ENCODE results near the gene C2CD4A. TPM values are rescaled to one million over a fixed set of nuclear protein-coding genes. Genes with fewer than 3 reads are reported as not detected.

The C2CD4A gene
- polyA plus RNA-seq (2013) = not detected

GRCh38 chr15:62066663-62067447, at the start of gene C2CD4A:
TSS of gene C2CD4A (plus strand) at chr15:62066977. CDS start at chr15:62067614, 637 bp downstream.
- H3K27me3 ChIP-seq (replicated peaks in 2 of 5; ENCODE audit: control insufficient read depth in 4 of 5, insufficient read depth in 5 of 5, low read length in 4 of 5) = peaks cover 10 to 50% (median 19%) of the 10 kb centered on the region in 5 experiments
- H3K9me3 ChIP-seq (ENCODE audit: control extremely low read depth in 1 of 5, control insufficient read depth in 4 of 5, insufficient read depth in 2 of 5, low read depth in 1 of 5, low read length in 4 of 5) = no peaks in the 10 kb centered on the region
- DNase-seq = peak; percentile 56 to 79 (median 65)
- CTCF ChIA-PET = interaction anchor here (0.6 to 2.0 kb wide), 5 partner anchors 10 to 194 kb away, joined by 3 to 4 read pairs (median 3); no protein-coding TSS in a partner anchor
- no peak within 1 kb of the TSS for H3K27ac ChIP-seq (ENCODE audit: insufficient read depth in 1 of 2, low read depth in 1 of 2, low read length in 2 of 2, poor library complexity in 1 of 2, severe bottlenecking in 2 of 2)
- H3K4me1 ChIP-seq (ENCODE audit: control extremely low read depth in 1 of 4, control insufficient read depth in 4 of 4, insufficient read depth in 4 of 4, low read length in 3 of 4) = peaks cover 6 to 27% (median 19%) of the 10 kb centered on the region in 4 experiments
- 5% methylated on average over 29 of the region's 33 CpGs for WGBS (ENCODE audit: insufficient coverage)
- no peaks in the 10 kb centered on the region for H3K36me3 ChIP-seq (ENCODE audit: control insufficient read depth in 4 of 4, insufficient read depth in 4 of 4, low read length in 3 of 4)
- POLR2A ChIA-PET = interaction anchor here (0.7 to 1.1 kb wide), 2 partner anchors 156 to 197 kb away, joined by 3 read pairs; no protein-coding TSS in a partner anchor
- H3K4me3 ChIP-seq (ENCODE audit: control insufficient read depth in 1 of 7, extremely low read depth in 1 of 7, insufficient read depth in 4 of 7, low read depth in 2 of 7, low read length in 6 of 7) = peak within 1 kb of the TSS in 6 of 7 experiments; percentile 42 to 73 (median 54)

- H3K4me3 ChIP-seq (ENCODE audit: control insufficient read depth in 1 of 7, extremely low read depth in 1 of 7, insufficient read depth in 4 of 7, low read depth in 2 of 7, low read length in 6 of 7) = no peak overlapping the region
- no peaks in the 10 kb centered on the region for H3K4me1 ChIP-seq (ENCODE audit: control extremely low read depth in 1 of 4, control insufficient read depth in 4 of 4, insufficient read depth in 4 of 4, low read length in 3 of 4)
- DNase-seq = no peak
- ChIA-PET CTCF (interaction anchor here (1.0 to 1.5 kb wide), 2 partner anchors 40 to 79 kb away, joined by 3 to 4 read pairs; partner anchors contain the start of gene VPS13C), POLR2A (no interaction called here)
- H3K27me3 ChIP-seq (replicated peaks in 2 of 5; ENCODE audit: control insufficient read depth in 4 of 5, insufficient read depth in 5 of 5, low read length in 4 of 5) = no peaks in the 10 kb centered on the region
- H3K9me3 ChIP-seq (ENCODE audit: control extremely low read depth in 1 of 5, control insufficient read depth in 4 of 5, insufficient read depth in 2 of 5, low read depth in 1 of 5, low read length in 4 of 5) = peaks cover 0 to 6% (median 0%) of the 10 kb centered on the region in 5 experiments
- H3K27ac ChIP-seq (ENCODE audit: insufficient read depth in 1 of 2, low read depth in 1 of 2, low read length in 2 of 2, poor library complexity in 1 of 2, severe bottlenecking in 2 of 2) = no peak overlapping the region
- WGBS (ENCODE audit: insufficient coverage) = 100% methylated on average over 3 of the region's 3 CpGs
- H3K36me3 ChIP-seq (ENCODE audit: control insufficient read depth in 4 of 4, insufficient read depth in 4 of 4, low read length in 3 of 4) = peaks cover 4 to 28% (median 16%) of the 10 kb centered on the region in 4 experiments
These were observed 46.1 kb upstream of the C2CD4A start for GRCh38 chr15:62020576-62021160.

- H3K4me3 ChIP-seq (ENCODE audit: control insufficient read depth in 1 of 7, extremely low read depth in 1 of 7, insufficient read depth in 4 of 7, low read depth in 2 of 7, low read length in 6 of 7) = no peak overlapping the region
- H3K27me3 ChIP-seq (replicated peaks in 2 of 5; ENCODE audit: control insufficient read depth in 4 of 5, insufficient read depth in 5 of 5, low read length in 4 of 5) = no peaks in the 10 kb centered on the region
- DNase-seq = peak in 2 of 3 donors; percentile 3
- H3K36me3 ChIP-seq (ENCODE audit: control insufficient read depth in 4 of 4, insufficient read depth in 4 of 4, low read length in 3 of 4) = peaks cover 4 to 28% (median 16%) of the 10 kb centered on the region in 4 experiments
- ChIA-PET CTCF (interaction anchor here (0.7 kb wide), 1 partner anchor 40 kb away, joined by 3 read pairs; no protein-coding TSS in a partner anchor), POLR2A (no interaction called here)
- H3K4me1 ChIP-seq (ENCODE audit: control extremely low read depth in 1 of 4, control insufficient read depth in 4 of 4, insufficient read depth in 4 of 4, low read length in 3 of 4) = no peaks in the 10 kb centered on the region
- no CpG with 5 or more reads among the region's 3 CpGs for WGBS (ENCODE audit: insufficient coverage)
- no peak overlapping the region for H3K27ac ChIP-seq (ENCODE audit: insufficient read depth in 1 of 2, low read depth in 1 of 2, low read length in 2 of 2, poor library complexity in 1 of 2, severe bottlenecking in 2 of 2)
- peaks cover 0 to 6% (median 0%) of the 10 kb centered on the region in 5 experiments for H3K9me3 ChIP-seq (ENCODE audit: control extremely low read depth in 1 of 5, control insufficient read depth in 4 of 5, insufficient read depth in 2 of 5, low read depth in 1 of 5, low read length in 4 of 5)
These were observed 44.7 kb upstream of the C2CD4A start for GRCh38 chr15:62021991-62022600.

- 50% methylated on average over 2 of the region's 2 CpGs for WGBS (ENCODE audit: insufficient coverage)
- ChIA-PET POLR2A (no interaction called here), CTCF (interaction anchor here (0.9 to 1.9 kb wide), 3 partner anchors 26 to 43 kb away, joined by 3 to 4 read pairs (median 3); no protein-coding TSS in a partner anchor)
- H3K4me1 ChIP-seq (ENCODE audit: control extremely low read depth in 1 of 4, control insufficient read depth in 4 of 4, insufficient read depth in 4 of 4, low read length in 3 of 4) = no peaks in the 10 kb centered on the region
- H3K9me3 ChIP-seq (ENCODE audit: control extremely low read depth in 1 of 5, control insufficient read depth in 4 of 5, insufficient read depth in 2 of 5, low read depth in 1 of 5, low read length in 4 of 5) = no peaks in the 10 kb centered on the region
- no peak overlapping the region for H3K4me3 ChIP-seq (ENCODE audit: control insufficient read depth in 1 of 7, extremely low read depth in 1 of 7, insufficient read depth in 4 of 7, low read depth in 2 of 7, low read length in 6 of 7)
- H3K36me3 ChIP-seq (ENCODE audit: control insufficient read depth in 4 of 4, insufficient read depth in 4 of 4, low read length in 3 of 4) = peaks cover 2 to 32% (median 17%) of the 10 kb centered on the region in 4 experiments
- H3K27me3 ChIP-seq (replicated peaks in 2 of 5; ENCODE audit: control insufficient read depth in 4 of 5, insufficient read depth in 5 of 5, low read length in 4 of 5) = no peaks in the 10 kb centered on the region
- no peak overlapping the region for H3K27ac ChIP-seq (ENCODE audit: insufficient read depth in 1 of 2, low read depth in 1 of 2, low read length in 2 of 2, poor library complexity in 1 of 2, severe bottlenecking in 2 of 2)
- DNase-seq = peak in 2 of 3 donors; percentile 22 to 47
These were observed 40.1 kb upstream of the C2CD4A start for GRCh38 chr15:62026487-62027262.

GRCh38 chr15:62027263-62027565, 39.6 kb upstream of the C2CD4A start:
- no peaks in the 10 kb centered on the region for H3K9me3 ChIP-seq (ENCODE audit: control extremely low read depth in 1 of 5, control insufficient read depth in 4 of 5, insufficient read depth in 2 of 5, low read depth in 1 of 5, low read length in 4 of 5)
- peaks cover 3 to 32% (median 14%) of the 10 kb centered on the region in 4 experiments for H3K36me3 ChIP-seq (ENCODE audit: control insufficient read depth in 4 of 4, insufficient read depth in 4 of 4, low read length in 3 of 4)
- H3K27ac ChIP-seq (ENCODE audit: insufficient read depth in 1 of 2, low read depth in 1 of 2, low read length in 2 of 2, poor library complexity in 1 of 2, severe bottlenecking in 2 of 2) = no peak overlapping the region
- 100% methylated on average over 1 of the region's 3 CpGs for WGBS (ENCODE audit: insufficient coverage)
- no peaks in the 10 kb centered on the region for H3K27me3 ChIP-seq (replicated peaks in 2 of 5; ENCODE audit: control insufficient read depth in 4 of 5, insufficient read depth in 5 of 5, low read length in 4 of 5)
- no peak overlapping the region for H3K4me3 ChIP-seq (ENCODE audit: control insufficient read depth in 1 of 7, extremely low read depth in 1 of 7, insufficient read depth in 4 of 7, low read depth in 2 of 7, low read length in 6 of 7)
- ChIA-PET CTCF (interaction anchor here (0.9 to 1.3 kb wide), 2 partner anchors 26 to 35 kb away, joined by 3 read pairs; no protein-coding TSS in a partner anchor), POLR2A (no interaction called here)
- no peaks in the 10 kb centered on the region for H3K4me1 ChIP-seq (ENCODE audit: control extremely low read depth in 1 of 4, control insufficient read depth in 4 of 4, insufficient read depth in 4 of 4, low read length in 3 of 4)
- no peak for DNase-seq

- Histone ChIP-seq H3K36me3 (ENCODE audit: control insufficient read depth in 4 of 4, insufficient read depth in 4 of 4, low read length in 3 of 4) (peaks cover 3 to 30% (median 15%) of the 10 kb centered on the region in 4 experiments), H3K4me3 (ENCODE audit: control insufficient read depth in 1 of 7, extremely low read depth in 1 of 7, insufficient read depth in 4 of 7, low read depth in 2 of 7, low read length in 6 of 7) (no peak overlapping the region), H3K27me3 (replicated peaks in 2 of 5; ENCODE audit: control insufficient read depth in 4 of 5, insufficient read depth in 5 of 5, low read length in 4 of 5) (no peaks in the 10 kb centered on the region), H3K9me3 (ENCODE audit: control extremely low read depth in 1 of 5, control insufficient read depth in 4 of 5, insufficient read depth in 2 of 5, low read depth in 1 of 5, low read length in 4 of 5) (no peaks in the 10 kb centered on the region), H3K4me1 (ENCODE audit: control extremely low read depth in 1 of 4, control insufficient read depth in 4 of 4, insufficient read depth in 4 of 4, low read length in 3 of 4) (no peaks in the 10 kb centered on the region), H3K27ac (ENCODE audit: insufficient read depth in 1 of 2, low read depth in 1 of 2, low read length in 2 of 2, poor library complexity in 1 of 2, severe bottlenecking in 2 of 2) (no peak overlapping the region)
- 94% methylated on average over 3 of the region's 5 CpGs for WGBS (ENCODE audit: insufficient coverage)
- DNase-seq = no peak
- CTCF ChIA-PET = interaction anchor here (1.3 kb wide), 1 partner anchor 25 kb away, joined by 3 read pairs; no protein-coding TSS in a partner anchor
- POLR2A ChIA-PET = no interaction called here
These were observed 38.9 kb upstream of the C2CD4A start for GRCh38 chr15:62027916-62028315.

Measured in common myeloid progenitor, CD34-positive (primary cell).